T follicular helper cell (primary cell): ENCODE results near the gene TMEM198.

Experiments used
- DNase-seq: peaks from one replicate; pipeline ENCODE4 v3.0.0-alpha.2; 2020; ENCODE audit warnings: low read depth

The TMEM198 gene

GRCh38 chr2:219525533-219526232, 18.1 kb upstream of the TMEM198 start:
- no peak for DNase-seq

- no peak for DNase-seq
These were observed 17.3 kb upstream of the TMEM198 start for GRCh38 chr2:219526320-219527075.

DNA sequence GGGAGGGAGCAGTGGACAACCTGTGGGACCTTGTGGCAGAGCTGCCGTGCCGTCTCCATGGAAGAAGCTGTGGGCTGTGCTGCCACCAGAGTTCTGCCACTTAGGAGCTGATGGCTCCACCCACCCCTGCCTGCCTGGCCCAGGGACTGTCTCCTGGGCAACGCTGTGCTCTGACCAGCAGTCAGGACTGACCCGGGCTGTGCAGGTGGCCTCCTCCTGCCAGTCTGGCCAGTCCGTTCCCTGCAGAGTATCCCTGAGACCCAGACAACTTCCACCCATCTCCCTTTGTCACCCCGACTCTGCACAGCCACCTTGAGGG, 16.8 kb upstream of the TMEM198 start:
- DNase-seq: no peak

- no peak for DNase-seq
These were observed 16.4 kb upstream of the TMEM198 start for GRCh38 chr2:219527472-219527871.

- peak; percentile 73 for DNase-seq
These were observed 13.5 kb upstream of the TMEM198 start for GRCh38 chr2:219530048-219530963.

- no peak for DNase-seq
These were observed 12.0 kb upstream of the TMEM198 start for GRCh38 chr2:219531639-219532377.

DNA sequence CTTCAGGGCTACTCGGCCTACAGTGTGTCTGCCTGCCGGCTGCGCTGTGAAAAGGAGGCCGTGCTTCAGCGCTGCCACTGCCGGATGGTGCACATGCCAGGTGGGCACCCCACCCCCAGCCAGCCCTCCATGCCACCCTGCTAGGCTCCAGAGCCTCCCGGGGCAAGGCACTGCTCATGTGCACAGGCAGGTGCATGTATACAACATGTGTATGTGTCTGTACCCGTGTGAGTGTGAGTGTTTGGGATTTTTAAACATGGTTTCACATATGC, 11.5 kb upstream of the TMEM198 start:
- no peak for DNase-seq

DNA sequence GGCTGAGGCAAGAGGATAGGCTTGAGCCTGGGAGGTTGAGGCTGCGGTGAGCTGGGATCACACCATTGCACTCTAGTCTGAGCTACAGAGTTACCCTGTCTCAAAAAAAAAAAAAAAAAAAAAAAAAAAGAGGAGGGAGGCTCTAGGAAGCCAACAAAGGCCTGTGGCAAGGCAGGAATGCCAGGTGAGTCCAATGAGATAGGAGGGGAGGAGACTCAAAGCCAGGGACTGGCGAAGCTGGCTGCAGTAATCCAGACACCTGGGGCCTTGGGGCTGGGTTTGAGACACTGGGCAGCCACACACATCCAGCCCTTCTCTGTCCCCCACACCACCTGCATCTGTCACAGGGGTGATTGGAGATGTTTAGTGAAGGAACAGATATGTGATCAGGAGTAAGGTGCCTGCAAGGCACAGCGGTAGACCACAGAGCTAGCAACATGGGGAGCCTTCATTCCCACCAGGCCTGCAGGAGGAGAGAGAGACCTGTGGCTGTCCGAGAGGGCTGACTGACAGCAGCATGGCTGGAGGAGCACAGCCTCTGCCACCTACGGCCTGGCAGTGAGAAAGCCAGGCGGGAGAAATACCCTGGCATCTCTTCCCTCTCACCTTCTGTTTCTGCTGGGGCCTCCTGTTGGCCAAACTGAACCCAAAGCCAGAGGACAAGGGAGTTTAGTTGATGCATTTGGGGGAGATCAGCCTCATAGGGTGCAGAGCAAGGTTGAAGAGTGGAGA, 9.7 kb upstream of the TMEM198 start:
- DNase-seq: no peak

DNA sequence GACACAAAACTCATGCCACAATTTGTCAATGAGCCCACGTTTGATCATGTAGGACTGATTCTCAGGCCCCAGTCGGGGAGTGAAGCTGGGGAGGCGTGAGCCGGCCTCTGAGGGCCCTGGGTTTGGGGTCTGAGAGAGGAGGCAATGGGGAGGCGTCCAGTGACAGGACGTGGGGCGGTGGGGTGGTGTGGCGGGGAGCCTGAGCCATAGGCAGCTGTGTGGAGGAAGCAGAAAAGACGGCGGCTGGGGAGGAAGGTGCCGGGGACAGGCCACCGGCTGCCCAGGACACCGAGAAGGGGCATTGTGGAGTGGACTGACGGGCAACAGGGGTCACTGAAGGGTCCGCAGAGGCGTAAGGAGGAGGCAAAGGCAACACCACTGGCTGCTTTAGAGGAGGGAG, 7.4 kb upstream of the TMEM198 start:
- no peak for DNase-seq

DNA sequence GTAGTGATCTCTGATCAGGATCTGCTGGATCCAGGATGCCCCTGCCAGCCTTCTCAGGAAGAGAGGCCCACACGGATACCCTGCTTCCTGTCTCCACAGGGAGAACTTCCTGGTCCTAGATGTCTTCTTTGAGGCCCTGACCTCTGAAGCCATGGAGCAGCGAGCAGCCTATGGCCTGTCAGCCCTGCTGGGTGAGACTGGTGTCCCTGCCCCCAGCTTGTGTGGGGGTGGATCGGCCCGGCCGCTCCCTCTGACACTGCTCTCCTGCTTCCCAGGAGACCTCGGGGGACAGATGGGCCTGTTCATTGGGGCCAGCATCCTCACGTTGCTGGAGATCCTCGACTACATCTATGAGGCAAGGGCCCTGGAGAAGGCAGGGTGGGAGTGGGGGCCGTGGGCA, 6.9 kb upstream of the TMEM198 start:
- DNase-seq: no peak

DNA sequence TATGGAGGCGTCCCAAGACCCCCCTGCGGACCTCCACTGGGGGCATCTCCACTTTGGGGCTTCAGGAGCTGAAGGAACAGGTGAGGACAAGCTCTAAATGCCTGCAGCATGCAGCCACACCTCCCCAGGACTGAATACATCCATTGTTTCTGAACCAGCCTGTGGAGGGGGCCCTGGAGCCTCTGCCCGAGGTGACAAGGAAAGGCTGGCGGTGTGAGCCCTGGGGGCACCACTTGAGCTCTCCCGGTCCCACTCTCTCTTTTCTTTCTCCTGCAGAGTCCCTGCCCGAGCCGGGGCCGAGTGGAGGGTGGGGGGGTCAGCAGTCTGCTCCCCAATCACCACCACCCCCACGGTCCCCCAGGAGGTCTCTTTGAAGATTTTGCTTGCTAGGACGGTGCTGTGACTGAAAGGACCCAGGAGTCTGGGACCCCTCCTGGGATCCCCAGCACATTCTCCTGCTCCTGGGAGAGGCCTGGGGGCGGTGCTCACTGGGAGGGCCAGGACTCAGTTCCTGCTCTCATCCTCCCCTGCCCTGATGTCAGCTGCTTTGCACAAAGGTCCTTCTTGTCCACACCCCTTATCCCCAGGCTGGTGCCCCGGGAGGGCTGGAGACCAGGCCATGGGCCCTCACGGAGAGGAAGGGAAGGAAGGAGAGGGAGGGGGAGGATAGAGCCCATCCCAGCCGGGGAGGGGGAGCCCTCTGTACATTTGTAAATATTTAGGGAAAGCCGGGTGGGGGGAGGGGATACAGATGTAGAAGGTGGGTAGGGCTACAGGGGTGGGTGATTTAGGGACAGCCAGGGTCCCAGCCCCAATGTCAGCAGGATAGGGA, 6.0 kb upstream of the TMEM198 start:
- no peak for DNase-seq

- no peak for DNase-seq
These were observed 5.3 kb upstream of the TMEM198 start for GRCh38 chr2:219538504-219538951.

DNA sequence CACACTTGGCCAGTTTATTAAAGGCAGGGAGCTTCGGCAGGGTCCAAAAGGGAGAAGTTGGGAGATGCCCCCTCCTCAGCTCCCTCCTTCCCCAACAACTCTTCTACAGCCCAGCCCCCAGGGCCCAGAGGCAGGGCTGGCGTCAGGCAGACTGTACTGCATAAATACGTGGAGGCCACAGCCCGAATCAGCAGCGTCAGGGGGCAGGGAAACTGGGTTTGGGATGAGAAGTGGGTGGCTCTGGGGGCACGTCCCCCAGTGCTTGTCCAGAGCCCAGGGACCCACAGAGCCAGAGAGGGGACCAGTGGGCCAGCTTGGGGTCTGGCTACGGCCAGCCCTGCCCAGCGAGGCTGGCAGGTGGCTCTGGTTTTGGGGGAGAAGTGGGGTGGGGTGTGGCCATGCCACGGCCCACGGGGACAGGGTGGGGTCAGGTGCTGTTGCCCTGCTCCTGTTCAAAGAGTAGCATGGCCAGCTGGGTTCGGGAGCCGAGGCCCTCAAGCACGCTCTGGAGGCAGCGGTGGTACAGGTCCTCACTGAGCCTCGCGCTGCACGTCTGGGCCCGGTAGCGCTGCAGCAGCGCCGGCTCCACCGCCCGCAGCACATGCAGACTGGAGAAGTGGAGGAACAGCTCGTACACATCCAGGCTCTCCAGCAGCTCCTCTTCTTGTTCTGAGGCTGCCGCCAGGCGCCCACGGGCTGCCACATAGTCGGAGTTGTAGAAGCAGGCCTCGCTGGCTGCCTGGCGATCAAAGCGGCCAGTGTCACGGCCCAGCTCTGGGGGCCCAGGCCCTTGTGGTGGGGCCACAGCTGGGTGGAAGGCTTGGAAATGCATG, 4.7 kb upstream of the TMEM198 start:
- DNase-seq: no peak

DNA sequence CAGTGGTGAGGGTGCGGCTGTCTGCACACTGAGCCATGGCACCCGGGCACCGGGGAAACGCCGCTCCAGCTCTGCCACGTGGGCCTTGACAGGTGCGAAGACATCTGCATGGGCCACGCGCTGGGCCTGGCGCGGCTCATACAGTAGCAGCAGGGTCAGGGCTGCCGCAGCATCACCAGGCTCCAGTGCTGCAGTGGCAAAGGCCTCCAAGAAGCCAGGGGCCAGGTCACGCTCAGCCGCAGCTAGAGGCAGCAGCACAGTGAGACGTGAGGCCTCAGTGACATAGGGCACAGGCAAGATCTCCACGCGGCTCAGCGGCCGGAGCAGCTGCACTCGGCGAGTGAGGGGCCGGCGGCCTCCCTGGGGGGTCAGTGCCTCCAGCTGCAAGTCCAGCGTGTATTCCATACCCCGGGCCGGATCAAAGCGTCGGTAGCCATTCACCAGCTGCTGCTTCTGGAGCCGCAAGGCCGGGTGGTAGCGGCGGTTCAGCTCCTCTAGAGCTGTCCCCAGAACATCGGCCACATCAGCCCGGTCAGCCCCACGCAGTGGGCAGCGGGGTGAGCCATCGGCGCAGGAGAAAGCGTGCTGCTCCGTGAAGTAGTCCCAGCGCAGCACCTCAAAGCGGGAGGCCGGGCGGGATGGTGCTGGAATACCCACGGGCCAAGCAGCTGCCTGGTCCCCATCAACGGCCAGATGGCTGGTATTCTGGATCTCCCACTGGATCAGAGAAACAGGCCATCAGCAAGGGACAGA, 3.7 kb upstream of the TMEM198 start:
- DNase-seq: no peak

GRCh38 chr2:219540784-219541504, 2.9 kb upstream of the TMEM198 start:
- DNase-seq: no peak

DNA sequence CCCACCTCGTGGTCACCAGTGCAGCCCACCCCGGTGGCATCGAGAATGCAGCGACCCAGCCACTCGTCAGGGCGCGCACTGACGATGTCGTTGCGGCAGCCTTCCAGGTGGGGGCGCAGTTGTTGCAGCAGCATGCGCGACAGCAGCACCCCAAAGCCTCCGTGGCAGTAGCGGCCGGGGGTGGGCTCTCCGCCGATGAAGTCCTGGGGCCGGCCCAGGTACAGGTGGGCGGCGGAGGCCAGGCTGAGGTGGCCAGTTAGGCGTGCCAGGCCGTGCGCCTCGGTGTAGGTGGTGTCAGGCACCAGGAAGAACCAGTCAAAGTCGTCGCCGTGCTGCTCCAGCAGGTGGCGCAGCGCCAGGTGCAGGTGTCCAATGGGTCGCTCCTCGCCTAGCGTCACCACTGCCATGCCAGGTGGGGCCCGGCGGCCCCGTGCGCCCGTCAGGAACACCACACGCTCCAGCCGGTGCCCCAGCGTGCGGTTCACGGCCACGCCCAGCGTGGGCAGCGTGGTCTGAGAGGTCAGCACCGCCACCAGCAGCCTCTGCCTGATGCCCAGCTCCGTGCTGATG, 2.1 kb upstream of the TMEM198 start:
- DNase-seq: peak; percentile 79

DNA sequence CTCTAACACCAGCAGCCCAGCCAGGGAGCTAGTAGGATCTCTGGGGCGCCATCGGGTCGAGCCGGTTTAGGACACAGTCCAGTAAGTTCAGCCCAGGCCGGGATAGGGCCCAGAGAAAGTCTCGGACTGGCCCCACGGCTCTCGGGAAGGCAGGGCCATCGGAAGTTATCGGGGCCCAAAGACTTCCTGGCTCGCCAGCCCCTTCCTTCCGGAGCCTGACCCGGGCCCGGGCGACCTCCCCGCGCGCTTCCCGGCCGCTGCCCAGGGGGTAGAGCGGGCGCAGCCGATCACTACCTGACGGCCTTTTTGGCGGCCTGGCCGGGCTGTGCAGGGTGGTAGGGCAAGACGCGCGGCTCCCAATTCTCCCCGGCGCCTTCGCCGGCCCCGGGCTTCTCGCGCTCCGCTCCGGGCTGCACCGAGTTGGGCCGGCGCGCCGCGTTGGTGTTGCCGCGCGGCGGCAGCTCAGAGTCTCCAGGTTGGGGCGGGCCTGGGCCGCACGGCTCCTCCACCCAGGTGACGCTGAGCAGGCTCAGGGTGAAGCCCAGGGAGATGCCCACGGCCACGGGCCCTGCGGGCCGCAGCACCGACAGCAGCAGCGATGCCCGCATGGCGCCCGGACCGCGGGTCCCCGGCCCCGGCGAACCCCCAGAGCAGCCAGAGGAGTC, 765 bp upstream of the TMEM198 start:
- no peak for DNase-seq
